BLaER1 (cell line): ENCODE data around the gene SNRNP200.

Experiments used
- H3K27ac ChIP-seq: shearing (Covaris generic); formaldehyde crosslinking; 2 replicates; pipeline ENCODE4 v1.8.1; 2022
- H3K27me3 ChIP-seq: shearing (Covaris generic); formaldehyde crosslinking; 2 replicates; pipeline ENCODE4 v1.8.1; 2022
- H3K36me3 ChIP-seq: shearing (Covaris generic); formaldehyde crosslinking; 2 replicates; pipeline ENCODE4 v1.8.1; 2022
- H3K4me1 ChIP-seq: shearing (Covaris generic); formaldehyde crosslinking; 2 replicates; pipeline ENCODE4 v1.8.1; 2022
- H3K4me2 ChIP-seq: shearing (Covaris generic); formaldehyde crosslinking; 2 replicates; pipeline ENCODE4 v1.8.1; 2022
- H3K4me3 ChIP-seq: shearing (Covaris generic); formaldehyde crosslinking; 2 replicates; pipeline ENCODE4 v1.8.1; 2022
- H3K9ac ChIP-seq: shearing (Covaris generic); formaldehyde crosslinking; 2 replicates; pipeline ENCODE4 v1.8.1; 2022
- H3K9me3 ChIP-seq: shearing (Covaris generic); formaldehyde crosslinking; 2 replicates; pipeline ENCODE4 v1.8.1; 2022
- H4K20me1 ChIP-seq: shearing (Covaris generic); formaldehyde crosslinking; 2 replicates; pipeline ENCODE4 v1.8.1; 2022
- Cebpa-rat ChIP-seq: shearing (Covaris generic); IDR thresholded peaks from 2 replicates; pipeline ENCODE4 v1.8.1; 2022

The SNRNP200 gene

DNA sequence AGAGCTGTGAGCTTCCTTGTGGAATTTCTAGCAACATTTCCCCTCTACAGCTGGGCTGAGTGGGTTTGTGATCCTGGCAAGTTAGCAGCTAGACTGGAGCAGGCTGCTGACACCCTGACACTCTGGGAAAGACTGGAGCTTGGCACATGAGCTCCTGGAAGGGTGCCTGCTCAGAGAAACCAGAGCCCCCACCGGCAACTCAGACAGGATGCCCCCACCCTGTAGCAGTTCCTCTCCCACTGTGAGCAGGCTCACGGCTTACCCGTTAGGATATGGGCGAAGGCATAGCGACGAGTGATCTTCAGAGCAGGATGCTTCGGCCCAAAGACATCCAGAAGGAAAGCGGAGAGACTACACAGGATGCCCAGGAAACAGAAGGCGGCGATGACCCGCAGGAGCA is 50.8 kb downstream of the SNRNP200 start:
- H4K20me1 ChIP-seq = peaks cover 20% of the 10 kb centered on the region
- no peak overlapping the region for H3K4me3 ChIP-seq
- no peaks in the 10 kb centered on the region for H3K9me3 ChIP-seq
- H3K9ac ChIP-seq = peak overlapping the region; percentile 13; the same call in 1 of the 2 replicates
- 0 out of 2 replicates have a peak overlapping the region, but pooled peaks have one; percentile 49 for H3K27ac ChIP-seq
- H3K4me2 ChIP-seq = no peak overlapping the region
- H3K36me3 ChIP-seq = peaks cover 81% of the 10 kb centered on the region
- TF ChIP-seq Cebpa-rat = no peak
- no peaks in the 10 kb centered on the region for H3K27me3 ChIP-seq
- H3K4me1 ChIP-seq = peaks cover 66% of the 10 kb centered on the region

GRCh38 chr2:96253006-96253405 is 52.3 kb downstream of the SNRNP200 start:
- Histone ChIP-seq H3K27ac (no peak overlapping the region), H3K9me3 (no peaks in the 10 kb centered on the region), H3K4me1 (peaks cover 50% of the 10 kb centered on the region), H3K36me3 (peaks cover 70% of the 10 kb centered on the region), H3K4me2 (no peak overlapping the region), H4K20me1 (peaks cover 6% of the 10 kb centered on the region; the same call in 1 of the 2 replicates), H3K27me3 (no peaks in the 10 kb centered on the region), H3K9ac (no peak overlapping the region), H3K4me3 (no peak overlapping the region)
- TF ChIP-seq Cebpa-rat = no peak

DNA sequence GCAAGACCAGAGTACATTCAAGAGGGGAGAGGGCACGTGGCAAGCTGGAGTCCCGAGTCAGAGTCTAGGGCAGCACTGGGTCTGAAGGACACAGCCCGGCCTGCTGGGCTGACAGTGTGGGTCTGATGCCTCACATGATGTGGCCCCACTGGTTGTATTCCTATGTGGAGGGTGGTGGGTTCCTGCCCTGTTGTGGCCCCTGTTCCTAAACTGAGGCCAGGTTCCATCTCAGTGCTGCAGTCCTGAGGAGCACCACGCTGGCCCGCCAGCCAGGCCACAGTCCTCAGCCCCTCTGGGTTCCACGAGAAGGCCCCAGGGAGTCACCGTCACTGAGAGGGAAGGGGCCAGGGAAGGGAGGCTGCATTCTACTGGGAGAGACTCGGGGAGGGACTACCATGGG is 52.8 kb downstream of the SNRNP200 start:
- H3K27ac ChIP-seq = no peak overlapping the region
- H3K4me3 ChIP-seq = no peak overlapping the region
- no peak overlapping the region for H3K9ac ChIP-seq
- peaks cover 70% of the 10 kb centered on the region for H3K36me3 ChIP-seq
- no peak overlapping the region for H3K4me2 ChIP-seq
- no peaks in the 10 kb centered on the region for H3K27me3 ChIP-seq
- TF ChIP-seq Cebpa-rat = no peak
- no peaks in the 10 kb centered on the region for H3K9me3 ChIP-seq
- H4K20me1 ChIP-seq = 0 out of 2 replicates have a peak, but pooled peaks cover under 1% of the 10 kb centered on the region
- peaks cover 48% of the 10 kb centered on the region for H3K4me1 ChIP-seq

- peaks cover 70% of the 10 kb centered on the region for H3K36me3 ChIP-seq
- peaks cover 48% of the 10 kb centered on the region for H3K4me1 ChIP-seq
- H3K27me3 ChIP-seq = no peaks in the 10 kb centered on the region
- no peak overlapping the region for H3K9ac ChIP-seq
- H4K20me1 ChIP-seq = no peaks in the 10 kb centered on the region
- no peak for TF ChIP-seq Cebpa-rat
- no peaks in the 10 kb centered on the region for H3K9me3 ChIP-seq
- no peak overlapping the region for H3K27ac ChIP-seq
- no peak overlapping the region for H3K4me3 ChIP-seq
- no peak overlapping the region for H3K4me2 ChIP-seq
These were observed 53.5 kb downstream of the SNRNP200 start for GRCh38 chr2:96251721-96252292.

- Histone ChIP-seq H3K4me3 (no peak overlapping the region), H3K4me1 (peaks cover 53% of the 10 kb centered on the region), H3K9me3 (no peaks in the 10 kb centered on the region), H3K4me2 (no peak overlapping the region), H3K27me3 (no peaks in the 10 kb centered on the region), H4K20me1 (no peaks in the 10 kb centered on the region), H3K36me3 (peaks cover 59% of the 10 kb centered on the region), H3K9ac (0 out of 2 replicates have a peak overlapping the region, but pooled peaks have one; percentile 16), H3K27ac (0 out of 2 replicates have a peak overlapping the region, but pooled peaks have one; percentile 29)
- TF ChIP-seq Cebpa-rat = no peak
These were observed 55.2 kb downstream of the SNRNP200 start for GRCh38 chr2:96250188-96250587.

- Histone ChIP-seq H3K27ac (no peak overlapping the region), H3K4me1 (peaks cover 50% of the 10 kb centered on the region), H3K9ac (no peak overlapping the region), H3K36me3 (peaks cover 53% of the 10 kb centered on the region), H3K27me3 (no peaks in the 10 kb centered on the region), H3K4me2 (no peak overlapping the region), H3K9me3 (no peaks in the 10 kb centered on the region), H4K20me1 (no peaks in the 10 kb centered on the region), H3K4me3 (no peak overlapping the region)
- no peak for TF ChIP-seq Cebpa-rat
These were observed 55.7 kb downstream of the SNRNP200 start for GRCh38 chr2:96249654-96250053.

DNA sequence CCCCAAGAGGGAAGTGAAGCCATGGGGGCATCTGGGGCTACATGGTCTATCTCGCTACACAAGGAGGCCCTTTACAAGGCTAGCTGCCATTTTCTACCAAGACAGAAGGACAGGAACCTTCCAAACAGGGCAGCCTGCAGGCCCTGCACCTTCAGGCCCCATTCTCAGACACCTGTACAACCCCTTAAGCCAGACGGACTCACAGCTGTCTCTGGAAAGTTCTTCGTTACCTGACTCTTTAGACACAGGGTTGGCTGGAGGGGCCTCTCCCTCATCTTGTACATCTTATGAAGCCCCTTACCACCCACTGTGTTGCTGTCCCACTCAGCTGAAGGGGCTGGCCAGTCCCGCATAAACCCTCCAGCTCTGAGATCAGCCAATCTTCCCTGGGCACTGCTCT is 56.7 kb downstream of the SNRNP200 start:
- H3K27me3 ChIP-seq = no peaks in the 10 kb centered on the region
- TF ChIP-seq Cebpa-rat = no peak
- H4K20me1 ChIP-seq = no peaks in the 10 kb centered on the region
- H3K9ac ChIP-seq = no peak overlapping the region
- H3K4me2 ChIP-seq = no peak overlapping the region
- no peak overlapping the region for H3K4me3 ChIP-seq
- H3K36me3 ChIP-seq = peaks cover 43% of the 10 kb centered on the region
- no peak overlapping the region for H3K27ac ChIP-seq
- no peaks in the 10 kb centered on the region for H3K9me3 ChIP-seq
- H3K4me1 ChIP-seq = peaks cover 47% of the 10 kb centered on the region

GRCh38 chr2:96247896-96248295 is 57.5 kb downstream of the SNRNP200 start:
- Histone ChIP-seq H3K9me3 (no peaks in the 10 kb centered on the region), H3K27me3 (no peaks in the 10 kb centered on the region), H3K36me3 (peaks cover 36% of the 10 kb centered on the region), H4K20me1 (no peaks in the 10 kb centered on the region), H3K9ac (no peak overlapping the region), H3K4me2 (no peak overlapping the region), H3K4me1 (peaks cover 51% of the 10 kb centered on the region), H3K4me3 (no peak overlapping the region), H3K27ac (no peak overlapping the region)
- TF ChIP-seq Cebpa-rat = no peak

DNA sequence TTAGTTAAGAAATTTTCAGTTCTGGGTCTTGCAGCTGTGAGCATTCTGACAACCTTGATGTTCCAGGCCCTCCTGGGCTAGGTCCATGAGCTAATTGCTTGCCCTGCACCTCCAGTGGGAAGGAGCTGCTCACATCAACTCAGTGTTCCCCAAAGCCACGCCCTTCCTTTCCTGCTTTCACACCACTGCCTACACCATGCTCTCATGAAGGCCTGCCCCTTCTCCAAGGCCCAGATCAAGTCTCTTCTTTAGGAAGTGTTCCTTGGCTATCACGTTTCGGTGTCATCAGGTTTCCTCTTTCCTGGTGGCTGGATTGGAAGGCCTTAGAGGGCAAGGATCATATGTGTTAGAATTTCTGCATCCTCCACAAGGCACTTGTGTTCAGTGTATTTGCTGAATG is 58.3 kb downstream of the SNRNP200 start:
- no peak overlapping the region for H3K9ac ChIP-seq
- no peak for TF ChIP-seq Cebpa-rat
- H3K27me3 ChIP-seq = no peaks in the 10 kb centered on the region
- H3K4me2 ChIP-seq = peak overlapping the region; percentile 68
- no peak overlapping the region for H3K4me3 ChIP-seq
- H3K36me3 ChIP-seq = peaks cover 27% of the 10 kb centered on the region
- H4K20me1 ChIP-seq = no peaks in the 10 kb centered on the region
- H3K4me1 ChIP-seq = peaks cover 59% of the 10 kb centered on the region
- no peaks in the 10 kb centered on the region for H3K9me3 ChIP-seq
- H3K27ac ChIP-seq = peak overlapping the region; percentile 72

DNA sequence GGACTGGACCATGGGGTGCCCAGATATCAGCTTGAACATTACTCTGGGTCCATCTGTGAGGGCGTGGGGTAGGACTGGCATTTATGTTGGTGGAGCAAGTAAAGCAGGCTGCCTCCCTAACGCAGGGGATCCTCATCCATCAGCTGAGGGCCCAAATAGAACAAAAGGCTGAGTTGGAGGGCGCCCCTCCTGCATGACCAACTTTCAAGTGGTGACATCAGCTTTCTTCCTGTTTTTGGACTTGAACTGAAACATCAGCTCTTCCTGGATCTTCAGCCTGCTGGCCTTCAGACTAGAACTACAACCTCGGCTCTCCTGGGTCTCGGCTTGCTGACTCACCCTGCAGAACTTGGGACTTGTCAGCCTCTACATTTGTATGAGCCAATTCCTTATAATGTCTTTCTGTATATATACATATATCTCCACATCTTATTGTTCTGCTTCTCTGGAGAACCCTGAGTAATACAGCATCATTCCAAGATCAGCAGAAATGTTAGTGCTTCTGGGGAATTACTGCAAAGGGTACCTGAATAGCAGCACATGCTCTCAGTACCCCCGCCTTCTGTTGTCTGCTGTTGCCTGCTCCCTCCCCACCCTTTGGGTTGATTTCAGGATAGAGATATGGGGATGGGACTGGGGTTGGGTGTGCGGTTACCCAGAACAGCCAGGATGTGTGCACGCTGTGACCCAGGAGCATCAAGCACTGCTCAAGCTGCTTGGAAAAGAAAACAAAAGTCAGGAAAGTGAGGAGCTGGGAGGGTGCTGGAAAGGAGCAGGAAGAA is 59.5 kb downstream of the SNRNP200 start:
- Histone ChIP-seq H3K9ac (peak overlapping the region; percentile 38; the same call in 1 of the 2 replicates), H3K27me3 (no peaks in the 10 kb centered on the region), H3K4me1 (peaks cover 59% of the 10 kb centered on the region), H3K4me2 (peak overlapping the region; percentile 68), H3K36me3 (peaks cover 16% of the 10 kb centered on the region), H4K20me1 (no peaks in the 10 kb centered on the region), H3K27ac (peak overlapping the region; percentile 72), H3K9me3 (no peaks in the 10 kb centered on the region), H3K4me3 (no peak overlapping the region)
- no peak for TF ChIP-seq Cebpa-rat
